MM.1S (cell line): ENCODE data around the gene ASCC3.

Experiments
- DNase-seq: peaks from one replicate; pipeline ENCODE4 v3.0.0-alpha.2; 2015
- H2AFZ ChIP-seq: fragments of 300-600 bp; sonication (generic); 2 replicates; pipeline ENCODE4 v1.6.0; 2016; ENCODE audit warnings: antibody characterized with exemption, low read length
- H3F3A ChIP-seq: fragments of 300-600 bp; sonication (generic); 2 replicates; pipeline ENCODE4 v1.6.1; 2016; ENCODE audit warnings: mild to moderate bottlenecking, antibody characterized with exemption, low read length, moderate library complexity, mixed read lengths; ENCODE audit not compliant: insufficient read depth
- H3K27ac ChIP-seq: fragments of 300-600 bp; sonication (generic); 2 replicates; pipeline ENCODE4 v1.5.1; 2016; ENCODE audit warnings: mild to moderate bottlenecking, low read length
- H3K27me3 ChIP-seq: fragments of 300-600 bp; sonication (generic); replicated peaks from 2 replicates; pipeline ENCODE4 v1.6.0; 2016; ENCODE audit warnings: low read length; ENCODE audit not compliant: insufficient read depth
- H3K36me3 ChIP-seq: fragments of 300-600 bp; sonication (generic); replicated peaks from 2 replicates; pipeline ENCODE4 v1.6.1; 2016; ENCODE audit warnings: mild to moderate bottlenecking, low read length, mixed read lengths; ENCODE audit not compliant: insufficient read depth
- H3K4me1 ChIP-seq: fragments of 300-600 bp; sonication (generic); 2 replicates; pipeline ENCODE4 v1.6.1; 2016; ENCODE audit warnings: low read length, mixed read lengths
- H3K4me2 ChIP-seq: fragments of 300-600 bp; sonication (generic); 2 replicates; pipeline ENCODE4 v1.6.0; 2016; ENCODE audit warnings: low read depth, low read length
- H3K4me3 ChIP-seq: fragments of 300-600 bp; sonication (generic); 2 replicates; pipeline ENCODE4 v1.5.1; 2016; ENCODE audit warnings: low read length, mixed read lengths
- H3K79me2 ChIP-seq: fragments of 300-600 bp; sonication (generic); 2 replicates; pipeline ENCODE4 v1.6.1; 2016; ENCODE audit warnings: mixed run types, low read length, mixed read lengths
- H3K9ac ChIP-seq: fragments of 300-600 bp; sonication (generic); 2 replicates; pipeline ENCODE4 v1.6.1; 2016; ENCODE audit warnings: low read length, mixed read lengths
- H3K9me2 ChIP-seq: fragments of 300-600 bp; sonication (generic); replicated peaks from 2 replicates; pipeline ENCODE4 v1.6.1; 2016; ENCODE audit warnings: mild to moderate bottlenecking, low read length, mixed read lengths; ENCODE audit not compliant: insufficient read depth
- H3K9me3 ChIP-seq: fragments of 300-600 bp; sonication (generic); replicated peaks from 2 replicates; pipeline ENCODE4 v1.6.1; 2016; ENCODE audit warnings: mild to moderate bottlenecking, low read length, mixed read lengths; ENCODE audit not compliant: insufficient read depth
- H4K20me1 ChIP-seq: fragments of 300-600 bp; sonication (generic); 2 replicates; pipeline ENCODE4 v1.6.1; 2016; ENCODE audit warnings: mild to moderate bottlenecking, low read length, moderate library complexity, mixed read lengths; ENCODE audit not compliant: insufficient read depth
- EZH2 ChIP-seq: fragments of 300-600 bp; sonication (generic); optimal IDR thresholded peaks from 2 replicates; pipeline ENCODE3; 2017; ENCODE audit warnings: low read depth, mild to moderate bottlenecking, antibody characterized with exemption, low read length, mixed read lengths
- EZH2phosphoT487 ChIP-seq: fragments of 300-600 bp; sonication (generic); IDR thresholded peaks from 2 replicates; pipeline ENCODE4 v1.6.1; 2018; ENCODE audit warnings: antibody characterized with exemption, low read length
- TF ChIP-seq, protein P1 (sequence below): fragments of 300-600 bp; sonication (generic); IDR thresholded peaks from 2 replicates; pipeline ENCODE4 v1.5.1; 2016; ENCODE audit warnings: antibody characterized with exemption, low read length, mixed read lengths

Gene ASCC3

DNA sequence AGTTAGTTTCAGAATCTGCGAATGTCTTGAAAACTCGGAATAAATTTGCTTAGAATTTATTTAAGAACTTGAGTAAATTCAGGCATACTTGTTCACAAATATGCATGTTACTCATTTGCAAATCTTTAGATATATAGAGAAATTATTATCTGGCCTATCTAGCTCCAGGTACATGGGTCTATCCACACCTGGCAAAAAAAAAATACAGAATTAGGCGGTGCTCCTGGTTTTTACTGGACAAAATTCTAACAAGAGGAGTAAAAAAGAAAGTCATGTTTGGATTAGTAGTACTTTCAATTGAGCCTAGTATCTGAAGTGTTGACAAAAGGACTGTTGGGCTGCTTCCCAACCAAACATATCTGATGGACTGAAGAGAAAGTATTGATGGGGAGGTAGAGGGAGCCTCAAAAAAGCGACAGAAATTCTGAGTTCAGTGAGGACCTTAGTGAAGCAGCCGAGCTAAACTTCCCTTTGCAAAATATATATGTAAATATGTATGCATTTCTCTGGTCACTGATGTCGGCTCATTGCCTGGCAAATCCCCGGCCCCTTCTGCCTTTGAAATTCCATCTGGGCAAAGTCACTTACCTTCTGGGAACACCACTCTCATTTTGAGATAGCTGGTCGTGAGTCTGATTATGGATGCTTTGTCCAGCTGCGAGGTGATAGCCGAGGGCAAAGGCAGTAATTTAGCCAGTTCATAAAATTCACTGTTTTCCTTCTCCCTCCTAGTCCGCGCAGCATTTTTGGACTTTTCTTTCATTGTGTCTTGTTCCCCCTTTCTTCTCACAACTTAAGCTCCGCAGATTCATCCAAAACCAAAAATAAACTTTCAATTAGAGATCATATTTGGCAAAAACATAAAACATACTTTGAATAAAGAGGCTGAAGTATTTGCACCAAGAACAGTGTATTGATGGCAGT, 418.2 kb downstream of the ASCC3 start:
- Histone ChIP-seq H2AFZ (no peak overlapping the region), H3K4me1 (0 out of 2 replicates have a peak, but pooled peaks cover 6% of the 10 kb centered on the region), H3K79me2 (no peaks in the 10 kb centered on the region), H3K9me3 (no peaks in the 10 kb centered on the region), H3K9ac (no peak overlapping the region), H3K36me3 (no peaks in the 10 kb centered on the region), H3K4me3 (no peak overlapping the region), H4K20me1 (no peaks in the 10 kb centered on the region), H3K27ac (no peak overlapping the region), H3K27me3 (peaks cover 26% of the 10 kb centered on the region), H3K4me2 (no peak overlapping the region), H3K9me2 (no peaks in the 10 kb centered on the region), H3F3A (no peaks in the 10 kb centered on the region)
- TF ChIP-seq EZH2 (no peak), EZH2phosphoT487 (no peak)
- TF ChIP-seq, protein P1, sequence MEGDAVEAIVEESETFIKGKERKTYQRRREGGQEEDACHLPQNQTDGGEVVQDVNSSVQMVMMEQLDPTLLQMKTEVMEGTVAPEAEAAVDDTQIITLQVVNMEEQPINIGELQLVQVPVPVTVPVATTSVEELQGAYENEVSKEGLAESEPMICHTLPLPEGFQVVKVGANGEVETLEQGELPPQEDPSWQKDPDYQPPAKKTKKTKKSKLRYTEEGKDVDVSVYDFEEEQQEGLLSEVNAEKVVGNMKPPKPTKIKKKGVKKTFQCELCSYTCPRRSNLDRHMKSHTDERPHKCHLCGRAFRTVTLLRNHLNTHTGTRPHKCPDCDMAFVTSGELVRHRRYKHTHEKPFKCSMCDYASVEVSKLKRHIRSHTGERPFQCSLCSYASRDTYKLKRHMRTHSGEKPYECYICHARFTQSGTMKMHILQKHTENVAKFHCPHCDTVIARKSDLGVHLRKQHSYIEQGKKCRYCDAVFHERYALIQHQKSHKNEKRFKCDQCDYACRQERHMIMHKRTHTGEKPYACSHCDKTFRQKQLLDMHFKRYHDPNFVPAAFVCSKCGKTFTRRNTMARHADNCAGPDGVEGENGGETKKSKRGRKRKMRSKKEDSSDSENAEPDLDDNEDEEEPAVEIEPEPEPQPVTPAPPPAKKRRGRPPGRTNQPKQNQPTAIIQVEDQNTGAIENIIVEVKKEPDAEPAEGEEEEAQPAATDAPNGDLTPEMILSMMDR: no peak
- no peak for DNase-seq

GRCh38 chr6:100461917-100462705, 419.0 kb downstream of the ASCC3 start:
- H3K27me3 ChIP-seq: peaks cover 25% of the 10 kb centered on the region
- H4K20me1 ChIP-seq: no peaks in the 10 kb centered on the region
- H3K79me2 ChIP-seq: no peaks in the 10 kb centered on the region
- H3K9ac ChIP-seq: no peak overlapping the region
- TF ChIP-seq, protein P1: no peak
- TF ChIP-seq EZH2 (no peak), EZH2phosphoT487 (no peak)
- H3K4me1 ChIP-seq: 0 out of 2 replicates have a peak, but pooled peaks cover 6% of the 10 kb centered on the region
- H3K9me2 ChIP-seq: no peaks in the 10 kb centered on the region
- peak; percentile 29 for DNase-seq
- no peak overlapping the region for H2AFZ ChIP-seq
- H3F3A ChIP-seq: no peaks in the 10 kb centered on the region
- no peak overlapping the region for H3K27ac ChIP-seq
- H3K36me3 ChIP-seq: no peaks in the 10 kb centered on the region
- H3K4me3 ChIP-seq: peak overlapping the region; percentile 45; the same call in 1 of the 2 replicates
- peak overlapping the region; percentile 58; the same call in 1 of the 2 replicates for H3K4me2 ChIP-seq
- no peaks in the 10 kb centered on the region for H3K9me3 ChIP-seq

- Histone ChIP-seq H3K4me2 (peak overlapping the region; percentile 58), H3K4me3 (peak overlapping the region; percentile 45), H2AFZ (no peak overlapping the region), H4K20me1 (no peaks in the 10 kb centered on the region), H3K9me2 (no peaks in the 10 kb centered on the region), H3K36me3 (no peaks in the 10 kb centered on the region), H3K9me3 (no peaks in the 10 kb centered on the region), H3K27ac (no peak overlapping the region), H3K27me3 (peaks cover 18% of the 10 kb centered on the region), H3K79me2 (no peaks in the 10 kb centered on the region), H3K4me1 (0 out of 2 replicates have a peak, but pooled peaks cover 6% of the 10 kb centered on the region), H3K9ac (no peak overlapping the region), H3F3A (no peaks in the 10 kb centered on the region)
- DNase-seq: no peak
- TF ChIP-seq, protein P1: no peak
- TF ChIP-seq EZH2 (no peak), EZH2phosphoT487 (no peak)
Observed at GRCh38 chr6:100461278-100461916, 419.7 kb downstream of the ASCC3 start.
